Heart left ventricle (tissue), 13 donors: Measurements from ENCODE around the gene CNFN.

Source experiments
- CTCF ChIP-seq, 12 donors: fragments of 200-600 bp; sonication (generic) in 4 of 12; IDR thresholded peaks; one replicate each; pipeline versions ENCODE4 v1.5.0 to v1.8.0; 2018 to 2022; ENCODE audit warnings: antibody characterized with exemption in 12 of 12, mild to moderate bottlenecking in 5 of 12
- POLR2A ChIP-seq, 2 donors: fragments of 450-650 bp; IDR thresholded peaks; one replicate each; pipeline ENCODE4 v1.6.1; 2017; ENCODE audit warnings: antibody characterized with exemption in 2 of 2, mild to moderate bottlenecking in 2 of 2, moderate library complexity in 2 of 2
- donor health status: ischemic (EF 13 %, LVEDD 7.1; RV severe dilation, severe dysfunction).
- donor health status: DM: no; HTN: yes; CAD: no.
- donor health status: DM: no; HTN: no; CAD: no.
- donor health status: ischemic (EF 25% LVEDD 6.9; RV normal size, moderate dysfunction).
- donor health status: ischemic (EF 25% LVEDD 5.7; RV mildly dilated, moderate dysfunction).
- donor health status: ischemic (EF 35%, LVEDD 5.7; RV mildly dilated, moderate dysfunction).
- donor health status: nonischemic (EF 11% LVEDD 7.7; RV severe dilation, severe dysfunction).
- donor health status: DM: yes; HTN: yes; CAD: no.
- donor health status: PGD.
- donor health status: ischemic (EF 29% LVEDD 5.4; RV normal size, mild dysfunction).
- donor health status: nonischemic (EF 23%, LVEDD 6.1; RV moderate dilation, normal function).

GRCh38 chr19:42349378-42350107 lies 40.6 kb downstream of the CNFN start:
- no peak for TF ChIP-seq CTCF (IDR thresholded peaks at IDR 0.05)
- TF ChIP-seq POLR2A (IDR thresholded peaks at IDR 0.05): no peak
